Ovary (tissue), 3 donors: ENCODE measurements around the gene IPCEF1.

Experiments
- CTCF ChIP-seq, 3 donors: fragments of 450-650 bp in 2 of 3; fragments of 200-600 bp in 1 of 3; IDR thresholded peaks; one replicate each; pipeline versions ENCODE4 v1.5.1 to v1.8.0; 2016 to 2022; ENCODE audit warnings: antibody characterized with exemption in 3 of 3, mild to moderate bottlenecking in 1 of 3
- EP300 ChIP-seq: sonication (generic); formaldehyde crosslinking; IDR thresholded peaks from one replicate; pipeline ENCODE4 v1.6.1; 2017; ENCODE audit warnings: antibody characterized with exemption
- POLR2A ChIP-seq: fragments of 450-650 bp; IDR thresholded peaks from one replicate; pipeline ENCODE4 v1.6.1; 2017; ENCODE audit warnings: antibody characterized with exemption, mild to moderate bottlenecking, moderate library complexity
- donor health status: DM: no; HTN: no; CAD: no.

GRCh38 chr6:154210678-154211077 lies 145.9 kb downstream of the IPCEF1 start:
- TF ChIP-seq POLR2A: no peak
- TF ChIP-seq CTCF (IDR thresholded peaks at IDR 0.05): no peak
- TF ChIP-seq EP300: no peak
